Measurements from ENCODE around the gene CSGALNACT2.
"Not testable (repeated sequence)": the region's sequence is repeated elsewhere in the genome, so short reads cannot be mapped to it uniquely, and the experiment has no call there.

The CSGALNACT2 gene

DNA sequence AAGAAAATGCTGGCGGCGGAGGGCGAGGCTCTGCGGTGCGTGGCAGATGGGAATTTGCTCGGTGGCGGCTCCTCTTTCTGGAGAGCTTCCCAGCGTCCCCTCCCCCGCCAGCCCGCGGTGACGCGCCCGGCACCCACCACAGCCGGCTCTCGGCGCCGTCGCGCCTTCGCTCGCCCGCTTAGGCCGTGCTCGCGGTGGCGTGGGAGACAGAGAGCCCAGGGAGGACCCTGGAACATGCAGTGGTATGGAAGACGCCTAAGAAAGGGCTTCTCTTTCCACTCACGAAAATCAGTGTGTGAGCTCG lies 576 bp upstream of the CSGALNACT2 start:
- peak in 1 of 2 donors; percentile 22 for DNase-seq (ENCODE audit: low read depth in 2 of 2)

DNA sequence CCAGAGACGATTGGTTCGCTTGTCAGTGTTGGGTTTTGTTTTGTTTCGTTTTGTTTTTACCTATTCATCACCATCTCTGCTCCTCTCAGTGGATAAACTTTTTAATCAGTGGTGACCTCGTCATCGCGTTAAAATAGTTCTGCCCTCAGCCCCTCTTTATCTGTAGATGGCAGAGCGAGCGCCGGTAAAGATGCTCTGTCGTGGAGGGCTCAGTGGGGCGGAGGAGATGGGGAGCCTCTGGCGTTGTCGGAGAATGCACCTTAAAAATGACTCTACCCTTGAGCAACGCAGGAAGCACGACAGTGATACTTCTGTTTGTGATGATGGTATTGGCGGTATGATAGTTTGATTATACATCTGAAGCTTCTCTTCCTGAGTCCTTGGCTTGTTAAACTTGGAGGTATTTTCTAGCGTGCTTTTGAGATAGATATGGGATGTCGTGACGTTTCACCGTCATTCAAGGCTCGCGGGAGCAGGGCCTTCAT lies 554 bp downstream of the CSGALNACT2 start:
- peak in 1 of 2 donors; percentile 30 for DNase-seq (ENCODE audit: low read depth in 2 of 2)

- no peak for DNase-seq (ENCODE audit: low read depth in 2 of 2)
These were observed 3.2 kb downstream of the CSGALNACT2 start for GRCh38 chr10:43141421-43141820.

DNA sequence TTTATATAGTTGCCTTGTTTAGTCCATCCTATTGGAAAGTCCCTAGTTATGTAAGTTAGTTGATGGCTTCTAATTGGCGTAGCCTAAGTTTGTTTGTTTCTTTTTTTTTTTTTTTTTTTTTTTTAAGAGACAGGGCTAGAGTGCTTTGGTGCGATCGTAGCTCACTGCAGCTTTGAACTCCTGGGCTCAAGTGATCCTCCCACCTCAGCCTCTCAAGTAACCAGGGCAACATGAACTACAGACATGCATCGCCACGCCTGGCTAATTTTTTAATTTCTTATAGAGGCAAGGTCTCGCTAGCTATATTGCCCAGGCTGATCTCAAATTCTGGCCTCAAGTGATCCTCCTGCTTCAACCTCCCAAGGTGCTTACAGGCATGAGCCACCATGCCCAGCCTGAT lies 7.1 kb downstream of the CSGALNACT2 start:
- no peak for DNase-seq (ENCODE audit: low read depth in 2 of 2)

DNA sequence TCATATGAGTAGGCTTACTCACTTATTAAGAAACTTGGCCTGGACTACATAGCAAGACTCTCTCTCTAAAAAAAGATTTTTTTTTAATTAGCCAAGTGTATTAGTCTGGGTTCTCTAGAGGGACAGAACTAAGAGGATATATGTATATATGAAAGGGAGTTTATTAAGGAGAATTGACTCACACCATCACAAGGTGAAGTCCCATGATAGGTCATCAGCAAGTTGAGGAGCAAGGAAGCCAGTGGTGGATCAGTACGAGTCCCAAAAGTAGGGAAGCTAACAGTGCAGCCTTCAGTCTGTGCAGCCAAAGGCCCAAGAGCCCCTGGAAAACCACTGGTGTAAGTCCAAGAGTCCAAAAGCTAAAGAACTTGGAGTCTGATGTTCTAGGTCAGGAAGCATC lies 7.7 kb downstream of the CSGALNACT2 start:
- DNase-seq (ENCODE audit: low read depth in 2 of 2): not testable (repeated sequence)

- no peak for DNase-seq (ENCODE audit: low read depth in 2 of 2)
These were observed 13.1 kb downstream of the CSGALNACT2 start for GRCh38 chr10:43151371-43151770.

GRCh38 chr10:43153901-43154300 lies 15.7 kb downstream of the CSGALNACT2 start:
- DNase-seq (ENCODE audit: low read depth in 2 of 2): no peak

- DNase-seq (ENCODE audit: low read depth in 2 of 2): no peak
These were observed 17.0 kb downstream of the CSGALNACT2 start for GRCh38 chr10:43155221-43155620.

DNA sequence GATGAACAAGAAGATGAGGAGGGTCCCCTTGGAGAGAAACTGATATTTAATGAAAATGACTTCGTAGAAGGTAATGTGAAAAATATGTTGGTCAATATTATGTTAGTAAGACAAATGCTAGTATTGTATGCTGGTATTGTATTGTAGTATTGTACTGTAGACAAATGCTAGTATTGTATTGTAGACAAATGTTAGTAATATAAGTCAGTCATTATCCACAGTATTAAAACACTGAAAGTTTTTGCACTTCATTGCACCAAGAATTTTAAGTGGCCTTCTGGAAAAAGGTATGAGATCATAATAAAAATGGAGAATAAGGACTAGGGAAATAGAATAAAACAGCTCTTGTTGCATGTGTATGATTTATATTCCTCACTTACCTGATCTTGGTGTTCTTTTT lies 17.5 kb downstream of the CSGALNACT2 start:
- DNase-seq (ENCODE audit: low read depth in 2 of 2): no peak

DNA sequence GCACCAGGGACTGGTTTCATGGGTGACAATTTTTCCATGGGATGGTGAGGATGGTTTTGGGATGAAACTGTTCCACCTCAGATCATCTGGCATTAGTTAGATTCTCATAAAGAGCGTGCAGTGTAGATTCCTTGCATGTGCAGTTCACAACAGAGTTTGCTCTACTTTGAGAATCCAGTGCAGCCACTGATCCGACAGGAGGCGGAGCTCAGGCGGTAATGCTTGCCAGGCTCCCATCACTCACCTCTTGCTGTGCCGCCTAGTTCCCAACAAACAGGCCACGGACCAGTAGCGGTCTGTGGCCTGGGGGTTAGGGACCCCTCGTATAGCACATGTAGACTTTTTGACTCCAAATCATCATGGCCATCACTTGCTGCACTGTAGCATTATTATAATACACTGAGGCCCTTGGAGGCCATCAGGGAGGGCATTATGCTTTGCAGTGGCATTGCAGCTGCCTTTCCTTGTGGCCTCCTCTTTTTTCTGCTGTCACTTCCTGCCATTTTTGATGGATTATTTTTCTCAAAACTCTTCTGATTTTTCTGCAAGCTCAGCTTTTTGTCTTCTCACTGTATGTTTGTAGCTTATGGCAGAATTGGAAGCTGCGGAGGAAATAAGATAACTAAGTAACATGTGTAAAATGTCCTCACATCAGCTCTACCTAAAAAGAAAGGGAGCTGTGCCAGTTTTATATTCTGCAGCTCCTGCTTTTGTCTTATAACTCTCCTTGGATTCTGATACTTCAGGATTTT lies 18.5 kb downstream of the CSGALNACT2 start:
- DNase-seq (ENCODE audit: low read depth in 2 of 2): no peak

GRCh38 chr10:43158636-43159035 lies 20.4 kb downstream of the CSGALNACT2 start:
- DNase-seq (ENCODE audit: low read depth in 2 of 2): no peak

DNA sequence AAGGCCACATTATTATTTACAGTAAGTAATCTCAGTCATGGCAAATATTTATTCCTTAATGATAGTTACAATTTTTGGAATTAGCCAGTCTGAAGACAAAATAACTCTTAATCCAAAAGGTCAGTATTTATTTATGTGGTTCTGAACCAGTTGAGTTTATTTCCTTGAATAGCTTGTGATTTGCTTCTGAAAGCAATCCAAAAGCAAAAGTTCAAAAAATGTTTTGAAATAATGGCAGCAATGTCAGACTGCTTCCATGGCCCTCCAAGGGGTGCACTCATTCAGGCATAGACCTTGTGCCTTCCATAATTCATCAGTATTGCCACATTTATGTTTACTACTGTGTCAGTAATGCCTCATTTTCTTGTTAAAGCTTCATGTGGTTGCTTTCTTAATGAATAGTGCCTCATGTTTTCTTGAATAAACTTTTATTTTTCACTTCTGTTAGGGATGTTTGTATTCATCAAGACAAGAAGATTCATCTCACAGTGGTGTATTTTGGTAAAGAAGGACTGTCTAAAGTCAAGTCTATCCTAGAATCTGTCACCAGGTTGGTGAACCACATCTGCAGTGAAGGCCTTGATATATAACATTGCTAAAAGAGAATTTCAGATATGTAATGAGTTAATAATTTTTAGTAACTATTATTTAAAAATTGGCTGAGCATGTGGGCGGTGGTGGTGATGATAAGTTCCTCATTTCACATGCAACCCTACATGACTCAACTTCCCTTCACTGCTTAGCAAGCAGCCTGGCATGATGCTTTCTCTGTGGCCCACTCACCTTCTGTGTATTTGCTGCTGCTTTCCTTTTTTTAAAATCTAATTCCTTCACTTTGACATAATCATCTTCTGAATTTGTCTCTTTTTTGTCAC lies 22.0 kb downstream of the CSGALNACT2 start:
- DNase-seq (ENCODE audit: low read depth in 2 of 2): peak in 1 of 2 donors; percentile 14

- DNase-seq (ENCODE audit: low read depth in 2 of 2): no peak
These were observed 22.6 kb downstream of the CSGALNACT2 start for GRCh38 chr10:43160921-43161255.

- no peak for DNase-seq (ENCODE audit: low read depth in 2 of 2)
These were observed 24.4 kb downstream of the CSGALNACT2 start for GRCh38 chr10:43162604-43163003.

- no peak for DNase-seq (ENCODE audit: low read depth in 2 of 2)
These were observed 28.1 kb downstream of the CSGALNACT2 start for GRCh38 chr10:43166207-43166879.

GRCh38 chr10:43166880-43167497 lies 28.7 kb downstream of the CSGALNACT2 start:
- no peak for DNase-seq (ENCODE audit: low read depth in 2 of 2)

DNA sequence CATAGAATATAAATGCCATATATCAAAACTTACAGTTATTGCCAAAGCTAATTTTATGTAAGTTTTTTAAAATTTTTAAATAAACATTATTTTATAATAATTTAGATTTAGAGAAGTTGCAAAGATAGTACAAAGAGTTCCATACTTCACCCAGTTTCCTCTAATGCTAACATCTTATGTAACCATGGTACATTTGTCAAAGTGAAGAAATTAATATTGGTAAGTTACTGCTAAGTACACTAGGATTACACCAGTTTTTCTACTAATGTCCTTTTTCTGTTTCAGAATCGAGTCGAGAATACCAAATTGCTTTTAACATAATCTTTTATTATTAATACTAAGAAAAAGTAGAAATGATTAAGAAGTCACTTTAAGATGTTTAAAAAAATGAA lies 29.2 kb downstream of the CSGALNACT2 start:
- DNase-seq (ENCODE audit: low read depth in 2 of 2): no peak

GRCh38 chr10:43170491-43170890 lies 32.2 kb downstream of the CSGALNACT2 start:
- no peak for DNase-seq (ENCODE audit: low read depth in 2 of 2)

DNA sequence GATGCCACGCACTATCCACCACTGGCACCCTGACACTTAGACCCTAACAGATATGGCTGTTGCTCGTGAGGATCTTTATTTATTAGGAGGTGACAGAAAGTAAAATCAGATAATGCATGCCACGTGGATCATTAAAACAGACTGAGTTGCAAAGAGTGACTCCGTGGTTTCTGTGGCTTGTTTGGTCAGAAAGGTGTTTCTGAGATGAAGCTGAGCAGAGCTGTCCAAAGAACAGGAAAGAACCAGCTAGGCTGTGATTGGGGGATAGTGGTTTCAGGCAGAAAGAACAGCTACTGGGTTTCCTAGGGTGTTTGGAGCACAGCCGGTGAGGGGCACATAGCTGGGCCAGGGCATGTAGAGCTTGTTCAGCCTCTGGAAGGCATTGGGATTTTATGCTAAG lies 34.4 kb downstream of the CSGALNACT2 start:
- DNase-seq (ENCODE audit: low read depth in 2 of 2): no peak

- DNase-seq (ENCODE audit: low read depth in 2 of 2): no peak
These were observed 34.9 kb downstream of the CSGALNACT2 start for GRCh38 chr10:43173120-43173519.

DNA sequence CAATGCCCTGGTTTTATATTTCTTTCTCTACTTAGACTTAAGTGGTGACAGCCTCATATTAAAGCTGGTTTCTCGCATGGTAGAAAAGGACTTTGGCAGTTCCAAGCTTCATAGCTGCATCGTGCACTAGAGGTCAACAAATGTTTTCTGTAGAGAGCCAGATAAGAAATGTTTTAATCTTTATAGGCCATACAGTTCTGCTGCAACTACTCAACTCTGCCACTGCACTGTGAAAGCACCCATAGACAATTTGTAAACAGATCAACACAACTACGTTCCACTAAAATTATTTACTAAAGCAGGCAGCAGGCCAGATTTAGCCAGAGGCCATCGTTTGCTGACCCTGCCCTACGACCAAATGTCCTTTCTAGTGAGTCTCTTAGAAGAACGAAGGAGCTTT lies 36.7 kb downstream of the CSGALNACT2 start:
- no peak for DNase-seq (ENCODE audit: low read depth in 2 of 2)

DNA sequence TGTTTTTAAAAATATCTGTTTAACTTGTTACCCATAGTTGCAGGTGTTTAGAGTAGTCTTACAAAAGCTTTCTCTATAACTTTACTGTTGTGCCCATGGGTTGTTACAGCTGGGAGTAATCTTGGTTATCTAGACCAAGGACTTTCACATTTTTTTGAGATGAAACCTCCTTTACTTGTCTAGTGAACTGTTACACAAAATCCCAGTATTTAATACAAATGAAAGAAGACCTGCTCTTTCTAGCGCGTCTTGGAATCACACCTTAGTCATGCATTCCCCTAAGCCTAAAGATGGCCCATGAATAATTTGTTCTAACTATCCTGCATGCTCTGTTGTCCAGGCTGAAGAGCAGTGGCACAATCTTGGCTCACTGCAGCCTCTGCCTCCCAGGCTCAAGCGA lies 38.0 kb downstream of the CSGALNACT2 start:
- no peak for DNase-seq (ENCODE audit: low read depth in 2 of 2)
